GM18502 (cell line): ENCODE measurements around the gene SPTAN1.
A peak's percentile ranks its signal among the peaks of the same experiment; 100 is the strongest.
"Not testable (repeated sequence)": the region's sequence is repeated elsewhere in the genome, so short reads cannot be mapped to it uniquely, and the experiment has no call there.

ENCODE experiments used
- ATAC-seq: cut with Tn5 transposase; IDR thresholded peaks from one replicate; pipeline ENCODE4 v1.9.1; 2021; ENCODE audit warnings: mild to moderate bottlenecking; ENCODE audit not compliant: unreplicated experiment, poor library complexity

Gene SPTAN1

DNA sequence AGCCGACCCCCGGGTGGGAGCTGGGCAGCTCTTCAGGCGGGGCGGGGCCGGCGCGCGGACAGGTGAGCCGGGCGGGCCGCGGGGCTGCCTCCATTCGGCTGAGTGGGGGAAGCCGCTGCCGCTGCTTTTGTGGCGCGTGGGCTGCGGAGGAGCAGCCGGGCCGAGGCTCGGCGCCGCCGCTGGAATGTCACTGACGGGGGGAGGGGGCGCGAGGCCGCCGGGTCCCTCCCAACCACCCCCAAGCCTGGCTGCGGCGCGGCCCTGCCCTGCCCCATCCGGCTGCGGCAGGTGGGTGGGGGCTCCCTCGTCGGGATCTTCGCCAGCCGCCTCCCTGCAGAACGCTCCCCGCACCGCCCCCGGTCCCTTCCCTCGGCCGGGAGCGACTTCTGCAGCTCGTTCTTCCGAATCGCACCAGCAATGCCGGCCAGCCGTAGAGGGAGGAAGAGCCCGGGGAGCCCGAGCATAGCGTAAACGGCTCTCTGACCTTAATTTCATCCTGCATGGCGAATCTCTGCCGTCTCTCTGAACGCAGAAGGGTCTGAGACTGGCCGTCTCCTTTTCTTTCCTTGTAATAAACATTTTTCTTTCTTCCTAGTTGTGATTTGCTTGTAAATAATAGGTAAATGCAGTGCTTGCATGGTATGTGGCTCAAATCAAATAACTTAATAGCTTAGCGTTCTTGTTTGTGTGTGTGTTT, 505 bp downstream of the SPTAN1 start:
- ATAC-seq: peak; percentile 33

DNA sequence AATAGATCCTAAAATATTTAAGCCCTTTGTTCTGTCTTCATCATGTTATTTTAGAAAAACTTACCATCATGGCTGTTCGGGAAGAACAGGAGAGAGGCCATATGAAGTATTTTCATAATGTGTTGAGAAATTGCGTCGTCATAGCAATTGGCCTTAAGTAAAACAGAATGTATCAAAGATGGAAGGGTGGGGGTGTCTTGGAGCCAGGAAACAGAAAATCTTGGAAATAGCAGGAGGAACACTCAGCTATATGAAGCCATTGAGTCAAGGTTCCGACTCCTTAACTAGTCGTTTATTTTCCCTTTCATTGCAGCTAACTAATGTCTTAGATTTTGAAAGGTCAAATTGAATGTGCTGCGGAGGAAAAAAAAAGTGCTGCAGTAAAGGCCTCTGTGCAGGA, 1.3 kb downstream of the SPTAN1 start:
- ATAC-seq: no peak

DNA sequence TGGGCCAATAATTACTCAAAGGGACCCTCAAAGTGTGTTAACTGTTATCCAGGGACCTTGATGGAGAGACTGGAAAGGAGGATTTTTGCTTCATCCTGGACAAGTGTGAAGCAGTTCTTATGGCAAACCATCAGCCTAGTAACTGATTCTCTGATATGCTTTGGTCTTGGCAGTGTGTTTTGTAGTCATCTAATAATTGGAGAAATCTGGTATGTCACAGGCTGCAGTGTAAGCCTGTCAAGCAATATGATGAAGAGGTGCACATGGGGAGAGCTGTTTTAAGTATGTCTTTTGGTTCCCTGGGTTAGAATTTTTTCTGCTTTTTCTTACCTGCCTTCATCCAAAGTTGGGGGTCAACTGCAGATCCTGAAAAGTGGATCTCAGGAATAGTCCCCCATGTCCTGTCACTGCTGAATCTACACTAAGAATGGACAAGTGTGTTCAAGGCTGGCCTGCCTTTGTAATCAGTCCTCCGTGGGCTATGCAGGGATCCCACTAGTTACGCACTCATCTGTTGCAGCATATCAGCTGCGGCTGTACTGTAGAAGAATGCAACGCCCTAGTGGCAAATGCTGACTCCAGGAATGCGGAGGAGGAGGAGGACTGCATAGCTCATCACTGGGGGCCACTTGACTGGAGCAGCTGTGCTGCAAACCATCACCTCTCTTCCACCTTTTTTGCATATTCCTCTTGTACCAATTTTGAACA, 1.9 kb downstream of the SPTAN1 start:
- no peak for ATAC-seq

DNA sequence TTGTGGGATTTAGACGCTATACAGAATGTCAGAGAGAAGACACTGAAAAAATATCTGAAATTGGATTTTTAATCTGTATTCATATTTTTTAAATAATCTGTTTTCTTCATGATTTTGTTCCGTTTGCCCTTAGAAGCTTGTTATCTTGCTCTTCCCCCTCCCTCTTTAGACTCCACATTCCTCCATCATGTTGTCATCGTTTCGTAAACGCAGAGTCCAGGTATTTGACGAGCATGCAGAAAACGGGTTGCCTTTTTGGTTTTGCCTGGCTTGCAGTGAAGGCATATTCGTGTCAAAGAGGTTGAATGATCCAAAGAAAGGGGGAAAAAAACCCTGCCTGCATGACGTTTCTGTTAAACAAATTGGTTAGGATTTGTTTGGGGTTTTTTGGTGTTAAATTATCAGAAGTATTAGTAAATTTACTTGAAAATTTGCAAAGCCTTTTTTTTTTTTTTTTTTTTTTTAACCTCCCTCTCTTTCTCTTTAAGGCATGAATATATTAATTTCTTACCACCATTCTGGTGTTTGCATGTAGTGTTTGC, 2.9 kb downstream of the SPTAN1 start:
- ATAC-seq: no peak

DNA sequence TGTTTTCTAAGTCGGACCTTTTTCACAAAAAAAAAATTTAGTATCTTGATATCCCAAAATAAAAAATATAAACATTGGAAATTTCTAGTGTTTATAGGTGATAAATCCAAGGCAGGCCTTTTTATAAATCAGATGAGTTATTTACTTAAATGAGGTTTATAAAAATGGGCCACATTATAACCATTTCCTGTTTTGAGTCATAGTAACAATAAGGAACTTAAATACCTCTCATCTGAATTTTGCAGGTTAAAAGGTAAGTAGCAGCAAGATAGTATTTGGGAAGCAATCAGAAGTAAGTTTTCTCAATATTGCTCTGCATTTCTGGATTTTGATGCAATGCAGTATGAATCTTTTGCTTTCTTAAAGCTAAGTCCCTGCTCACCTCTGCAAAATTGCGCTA, 3.9 kb downstream of the SPTAN1 start:
- no peak for ATAC-seq

DNA sequence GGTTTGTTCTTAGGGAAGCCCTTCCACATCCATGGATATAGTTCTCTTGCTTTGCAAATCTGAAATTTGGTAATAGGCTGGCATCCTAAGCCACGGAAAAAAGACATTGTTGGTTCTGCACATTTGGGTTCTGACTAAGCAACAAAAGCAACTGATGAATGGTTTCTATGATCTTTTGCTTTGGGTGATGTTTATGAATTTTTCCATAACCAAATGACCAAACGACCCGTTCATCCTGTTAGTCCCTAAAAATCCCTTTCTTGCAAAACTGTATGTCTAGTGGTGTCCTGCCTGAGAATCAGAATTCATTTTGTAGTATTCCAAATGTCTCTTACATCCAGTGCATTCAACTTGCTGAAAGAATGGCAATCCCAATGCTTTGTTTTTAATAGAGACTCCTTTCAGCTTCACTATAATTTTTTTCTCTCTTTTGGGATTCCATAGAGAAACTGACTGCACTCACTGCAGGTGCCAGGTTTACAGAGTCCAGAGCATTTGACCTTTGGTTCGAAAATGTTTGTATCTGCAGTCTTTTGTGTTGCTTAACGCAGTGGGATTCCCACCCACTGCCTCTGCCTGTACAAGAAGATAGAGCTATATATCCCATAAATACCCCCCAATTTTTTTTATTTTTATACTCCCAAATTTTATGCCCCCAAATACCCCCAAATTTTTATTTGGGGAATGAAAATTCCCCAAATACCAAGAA, 4.7 kb downstream of the SPTAN1 start:
- no peak for ATAC-seq

DNA sequence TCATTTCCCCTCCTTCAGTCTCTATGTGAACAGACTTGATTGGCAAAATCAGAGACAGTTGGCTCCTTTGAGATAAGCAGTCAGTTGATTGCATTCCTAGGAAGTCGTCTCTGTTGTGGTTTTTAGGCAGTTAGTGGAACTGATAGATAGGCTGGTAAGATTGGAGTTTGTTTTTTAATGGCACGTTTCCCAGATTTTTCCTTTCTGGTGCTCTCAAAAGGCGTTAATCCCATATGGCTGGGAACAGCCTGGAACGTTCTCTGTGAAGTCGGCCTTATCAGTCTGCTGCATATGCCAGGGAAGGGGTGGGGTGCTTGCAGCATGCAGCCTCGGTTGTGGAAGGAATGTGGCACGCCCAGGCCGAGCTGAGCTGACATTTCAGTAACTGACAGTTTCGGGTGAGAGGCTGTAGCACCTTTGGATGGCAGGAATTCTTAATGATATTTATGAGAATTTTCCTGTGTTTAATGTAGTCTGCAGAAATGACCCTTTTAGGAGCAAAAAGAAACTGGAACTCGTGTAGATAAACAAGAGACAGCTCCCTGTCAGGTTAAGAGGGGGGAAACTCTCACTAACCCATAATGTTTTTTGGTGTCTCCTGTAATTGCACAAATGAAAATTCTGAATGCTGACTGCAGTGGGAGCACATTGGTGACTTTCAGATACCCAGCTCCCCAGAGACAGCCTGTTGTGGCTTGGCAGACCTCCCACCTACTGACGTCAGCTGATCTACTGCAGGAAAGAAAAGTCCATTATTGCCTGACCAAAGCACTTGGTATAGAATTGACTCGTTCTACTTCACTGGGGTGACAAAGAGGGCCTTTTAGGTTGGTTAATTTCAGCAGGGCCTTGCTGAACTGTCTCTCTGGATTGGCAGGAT, 6.3 kb downstream of the SPTAN1 start:
- ATAC-seq: peak; percentile 73

DNA sequence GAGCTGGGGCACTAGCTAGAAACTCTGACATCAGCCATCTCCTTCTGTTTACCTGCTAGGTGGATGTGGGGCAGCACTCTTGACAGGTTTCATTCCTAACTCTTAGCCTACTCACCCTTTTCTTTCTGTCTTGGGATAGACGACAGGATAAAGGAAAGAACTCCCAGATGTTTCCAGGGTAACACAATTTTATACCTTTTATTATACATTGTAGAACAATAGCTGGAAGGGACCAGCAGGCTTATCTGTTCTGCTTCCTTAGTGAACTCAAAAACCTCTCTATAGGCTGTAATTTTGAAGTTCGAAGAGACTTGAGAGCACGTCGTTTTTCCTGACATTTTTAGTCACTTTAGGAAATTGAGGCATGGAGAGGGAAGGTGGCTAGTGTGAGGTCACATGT, 13.2 kb downstream of the SPTAN1 start:
- ATAC-seq: no peak

DNA sequence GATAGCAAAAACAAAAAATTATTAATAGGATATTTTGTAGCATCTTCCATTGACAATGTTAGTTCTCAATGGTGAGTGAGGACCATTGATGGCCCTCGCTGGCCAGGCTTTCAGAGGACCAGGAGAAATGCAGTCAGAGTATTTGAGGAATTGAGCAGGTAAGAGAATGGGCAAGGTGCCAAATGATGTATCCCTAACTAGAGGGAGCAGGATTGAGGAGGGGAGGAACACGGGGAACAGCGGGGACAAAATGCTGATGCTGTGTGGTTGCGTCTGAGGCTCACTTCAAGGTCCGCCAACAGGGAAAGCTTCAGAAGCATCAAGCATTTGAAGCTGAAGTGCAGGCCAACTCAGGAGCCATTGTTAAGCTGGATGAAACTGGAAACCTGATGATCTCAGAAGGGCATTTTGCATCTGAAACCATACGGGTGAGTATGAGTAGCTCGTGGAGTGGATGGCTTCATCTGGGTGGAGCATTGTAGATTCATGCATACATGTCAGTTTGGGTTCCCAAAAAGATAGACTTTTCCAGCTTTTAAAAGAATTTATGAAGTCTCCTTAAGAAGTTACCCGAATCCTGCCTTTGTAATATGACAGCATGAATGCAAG, 16.2 kb downstream of the SPTAN1 start:
- ATAC-seq: no peak

DNA sequence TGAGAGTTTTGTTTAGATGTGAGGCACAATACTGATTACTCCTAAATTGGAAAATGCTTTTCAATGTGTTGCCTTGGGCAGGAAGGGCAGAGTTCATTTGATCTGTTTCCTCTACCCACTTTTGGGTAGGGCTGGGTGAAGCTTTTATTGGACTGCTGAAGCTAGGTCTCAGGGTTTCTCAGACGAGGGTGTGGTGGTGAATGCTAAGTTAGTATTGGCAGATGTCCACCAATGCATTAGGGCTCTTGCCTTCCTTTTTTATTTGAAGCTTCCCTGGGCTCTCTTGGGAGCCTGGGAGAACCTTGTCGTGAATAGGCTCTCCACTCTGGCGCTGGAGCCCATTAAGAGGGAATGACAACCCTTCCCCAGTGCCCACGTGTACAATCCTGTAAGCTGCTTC, 23.1 kb downstream of the SPTAN1 start:
- ATAC-seq: no peak

DNA sequence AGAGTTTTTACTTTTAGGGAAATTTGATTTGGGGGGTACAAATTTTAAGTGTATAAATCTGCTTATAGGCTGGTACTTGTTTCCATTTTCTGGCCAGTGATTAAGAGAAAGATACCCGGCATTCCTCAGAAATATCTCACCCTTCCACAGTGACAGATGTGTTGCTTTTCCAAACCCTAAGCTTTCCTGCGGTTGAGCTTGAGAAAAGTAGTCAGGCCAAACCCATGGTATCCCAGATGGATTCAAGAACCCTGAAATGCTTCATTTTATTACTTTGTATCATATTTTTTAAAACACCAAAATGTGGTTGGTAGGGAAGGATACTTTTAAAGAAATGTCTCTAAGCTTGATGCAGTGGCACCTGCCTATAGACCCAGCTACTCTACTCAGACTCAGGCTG, 23.5 kb downstream of the SPTAN1 start:
- ATAC-seq: no peak

DNA sequence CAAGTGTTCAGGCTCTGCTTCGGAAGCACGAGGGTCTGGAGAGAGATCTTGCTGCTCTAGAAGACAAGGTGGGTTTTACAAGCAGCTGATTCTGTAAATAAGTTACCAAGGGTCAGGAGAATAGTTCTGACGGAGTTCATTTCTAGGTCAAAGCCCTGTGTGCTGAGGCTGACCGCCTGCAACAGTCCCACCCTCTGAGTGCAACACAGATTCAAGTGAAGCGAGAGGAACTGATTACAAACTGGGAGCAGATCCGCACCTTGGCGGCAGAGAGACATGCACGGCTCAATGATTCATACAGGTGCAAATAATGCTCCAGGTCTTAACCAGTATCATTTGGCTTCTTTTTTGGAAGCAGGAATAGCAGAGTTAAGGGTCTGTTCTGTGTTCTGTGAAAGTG, 24.8 kb downstream of the SPTAN1 start:
- ATAC-seq: no peak

DNA sequence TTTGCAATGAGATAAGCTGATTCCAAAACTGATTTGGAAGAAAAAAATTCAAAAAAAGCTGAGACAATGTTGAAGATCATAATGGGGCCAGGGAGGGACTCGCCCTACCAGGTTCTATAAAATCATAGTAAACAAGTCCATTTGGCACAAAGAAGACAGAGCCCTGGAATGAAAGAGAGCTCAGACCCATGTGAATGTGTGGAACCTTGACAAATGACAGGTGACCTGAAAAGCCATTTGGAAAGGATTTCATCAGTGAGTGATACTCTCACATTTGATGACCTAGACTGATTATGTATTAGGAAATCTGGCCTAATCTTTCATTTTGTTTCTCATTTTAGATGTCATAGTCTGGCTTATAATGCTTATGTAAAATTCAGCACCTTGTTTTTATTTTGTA, 26.8 kb downstream of the SPTAN1 start:
- ATAC-seq: no peak

DNA sequence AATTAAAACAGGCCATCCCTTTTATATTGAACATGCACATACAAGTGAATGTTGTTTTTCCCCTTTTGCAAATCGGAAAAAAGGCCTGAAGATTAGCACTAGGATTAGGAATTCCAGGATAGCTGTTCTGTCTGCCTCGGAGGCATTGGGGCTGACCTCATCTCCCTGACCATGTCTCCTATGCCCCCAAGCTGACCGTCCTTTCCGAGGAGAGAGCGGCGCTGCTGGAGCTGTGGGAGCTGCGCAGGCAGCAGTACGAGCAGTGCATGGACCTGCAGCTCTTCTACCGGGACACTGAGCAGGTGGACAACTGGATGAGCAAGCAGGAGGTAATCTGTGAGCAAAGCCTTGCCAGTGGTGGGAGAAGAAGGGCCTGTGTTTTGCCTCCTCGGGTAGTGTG, 28.3 kb downstream of the SPTAN1 start:
- no peak for ATAC-seq

DNA sequence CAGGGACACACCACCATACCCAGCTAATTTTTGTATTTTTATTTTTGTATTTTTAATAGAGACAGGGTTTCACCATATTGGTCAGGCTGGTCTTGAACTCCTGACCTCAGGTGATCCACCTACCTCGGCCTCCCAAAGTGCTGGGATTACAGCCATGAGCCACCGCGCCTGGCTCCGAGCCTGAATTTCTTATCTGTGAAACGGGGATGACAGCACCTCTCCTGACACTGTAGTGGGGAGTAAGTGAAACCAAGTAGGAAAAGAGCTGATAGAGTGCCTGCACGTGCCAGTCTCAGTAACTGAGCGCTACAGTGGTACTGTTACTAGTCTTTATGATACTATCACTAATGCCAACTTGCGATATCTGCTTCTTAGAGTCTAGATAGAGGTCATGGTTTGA, 32.8 kb downstream of the SPTAN1 start:
- ATAC-seq: not testable (repeated sequence)

DNA sequence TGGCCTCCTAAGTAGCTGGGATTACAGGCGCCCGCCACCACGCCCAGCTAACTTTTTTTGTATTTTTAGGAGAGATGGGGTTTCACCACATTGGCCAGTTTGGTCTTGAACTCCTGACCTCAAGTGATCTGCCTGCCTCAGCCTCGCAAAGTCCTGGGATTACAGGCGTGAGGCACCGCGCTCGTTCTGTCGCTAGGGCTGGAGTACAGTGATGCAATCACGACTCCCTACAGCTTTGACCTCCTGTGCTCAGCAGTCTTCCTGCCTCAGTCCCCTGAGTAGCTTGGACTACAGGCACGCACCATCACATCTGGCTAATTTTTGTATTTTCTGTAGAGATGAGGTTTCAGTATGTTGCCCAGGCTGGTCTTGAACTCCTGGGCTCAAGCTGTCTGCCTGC, 34.5 kb downstream of the SPTAN1 start:
- not testable (repeated sequence) for ATAC-seq

DNA sequence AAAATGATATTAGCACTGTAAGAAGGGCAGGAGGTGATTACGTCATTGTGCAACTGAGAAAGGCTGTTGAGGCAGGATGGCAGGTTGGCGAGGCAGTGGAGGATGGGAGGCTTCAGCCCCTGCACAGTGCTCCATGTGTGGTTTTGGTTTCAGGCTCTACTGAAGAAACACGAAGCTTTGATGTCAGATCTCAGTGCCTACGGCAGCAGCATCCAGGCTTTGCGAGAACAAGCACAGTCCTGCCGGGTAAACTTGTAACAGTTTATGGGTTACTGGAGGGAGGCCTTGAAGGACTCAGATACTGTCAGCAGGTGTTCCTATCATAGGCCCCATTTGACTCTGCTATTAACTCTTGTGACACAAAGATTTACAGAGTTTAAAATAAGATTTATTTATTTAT, 35.1 kb downstream of the SPTAN1 start:
- ATAC-seq: no peak

DNA sequence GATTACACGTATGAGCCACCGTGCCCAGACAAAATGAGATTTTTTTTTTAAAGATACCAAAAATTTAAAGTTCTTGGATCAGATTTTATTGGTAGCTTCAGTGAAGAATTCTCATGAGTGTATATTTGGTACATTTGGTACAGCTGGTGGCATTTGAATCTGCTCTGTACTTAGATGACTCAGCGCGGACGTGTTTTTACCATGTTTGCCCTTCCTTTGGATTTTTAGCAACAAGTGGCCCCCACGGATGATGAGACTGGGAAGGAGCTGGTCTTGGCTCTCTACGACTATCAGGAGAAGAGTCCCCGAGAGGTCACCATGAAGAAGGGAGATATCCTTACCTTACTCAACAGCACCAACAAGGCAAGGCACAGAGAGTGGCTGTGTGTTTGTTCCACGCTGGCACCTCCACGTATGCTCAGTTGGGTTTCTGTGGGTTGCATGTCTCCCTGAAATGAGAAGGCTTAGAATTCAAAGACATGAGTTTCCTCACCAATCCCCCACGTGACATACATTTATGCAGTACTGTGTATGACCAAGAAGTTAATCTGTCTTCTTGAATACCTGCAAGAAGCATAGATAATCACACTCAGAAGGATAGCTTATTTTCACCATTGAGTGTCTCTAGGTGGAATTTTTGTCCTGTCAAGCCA, 36.3 kb downstream of the SPTAN1 start:
- ATAC-seq: no peak

DNA sequence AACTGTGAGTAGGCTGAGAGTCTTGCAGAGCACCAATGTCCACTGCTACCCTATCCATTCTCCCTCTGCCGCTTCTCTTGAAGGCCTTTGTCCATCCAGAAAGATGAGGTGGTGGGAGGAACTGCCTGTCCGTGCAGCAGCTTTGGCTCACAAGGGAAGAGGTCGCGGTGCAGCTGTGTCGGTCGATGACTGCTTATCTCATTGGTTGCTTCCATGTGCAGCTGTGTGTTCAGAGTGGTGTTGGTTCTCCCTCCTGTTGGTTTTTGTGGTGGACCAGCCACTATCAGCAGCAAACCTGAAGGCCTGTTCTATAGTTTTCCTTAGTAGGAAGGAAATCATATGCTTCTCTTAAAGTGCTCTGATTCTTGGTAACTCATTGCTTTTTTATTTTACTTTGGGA, 40.7 kb downstream of the SPTAN1 start:
- ATAC-seq: no peak
